Nephron (organoid): ENCODE data around the gene OSBP2.
A peak's percentile ranks its signal among the peaks of the same experiment; 100 is the strongest.

Experiments used
- H3K27ac Mint-ChIP-seq, 3 experiments: 2 replicates each; pipeline ENCODE4 v1.8.0; 2020; ENCODE audit warnings: mixed read lengths in 3 of 3, mild to moderate bottlenecking in 2 of 3, moderate library complexity in 1 of 3
- H3K27me3 Mint-ChIP-seq: 2 replicates; pipeline ENCODE4 v1.8.0; 2021; ENCODE audit warnings: low read depth, mild to moderate bottlenecking, moderate library complexity, mixed read lengths
- H3K36me3 Mint-ChIP-seq: 2 replicates; pipeline ENCODE4 v1.8.0; 2020; ENCODE audit warnings: low read depth, mixed read lengths
- H3K4me1 Mint-ChIP-seq: 2 replicates; pipeline ENCODE4 v1.8.0; 2020; ENCODE audit warnings: mixed read lengths
- H3K4me3 Mint-ChIP-seq, 3 experiments: 2 replicates each; pipeline ENCODE4 v1.8.0; 2020; ENCODE audit warnings: mild to moderate bottlenecking in 3 of 3, mixed read lengths in 3 of 3, moderate library complexity in 2 of 3
- H3K9me3 Mint-ChIP-seq: 2 replicates; pipeline ENCODE4 v1.8.0; 2020; ENCODE audit warnings: mixed read lengths
- CTCF ChIP-seq, 3 experiments: fragments of 200-600 bp; sonication (generic); IDR thresholded peaks; one replicate each; pipeline ENCODE4 v1.5.0; 2021; ENCODE audit warnings: antibody characterized with exemption in 3 of 3; ENCODE audit not compliant: unreplicated experiment in 3 of 3

The OSBP2 gene

GRCh38 chr22:30694640-30695350 is at the start of gene OSBP2:
Gene OSBP2 (plus strand): TSS chr22:30694874. CDS start chr22:30694910, 36 bp downstream.
- H3K27ac Mint-ChIP-seq, result peak within 1 kb of the TSS; percentile 77 to 89 (median 87)
- H3K4me3 Mint-ChIP-seq, result peak within 1 kb of the TSS; percentile 90 to 93 (median 91)
- peaks cover 2% of the 10 kb centered on the region for H3K9me3 Mint-ChIP-seq
- no peak for TF ChIP-seq CTCF (IDR thresholded peaks at IDR 0.05; ENCODE audit: unreplicated experiment in 3 of 3)
- peaks cover 7% of the 10 kb centered on the region for H3K4me1 Mint-ChIP-seq
- peaks cover 29% of the 10 kb centered on the region for H3K27me3 Mint-ChIP-seq
- H3K36me3 Mint-ChIP-seq, result no peaks in the 10 kb centered on the region

GRCh38 chr22:30646518-30647160 is 48.0 kb upstream of the OSBP2 start:
- peaks cover 9% of the 10 kb centered on the region for H3K27me3 Mint-ChIP-seq
- peaks cover 7% of the 10 kb centered on the region for H3K4me1 Mint-ChIP-seq
- no peak overlapping the region for H3K27ac Mint-ChIP-seq
- no peaks in the 10 kb centered on the region for H3K9me3 Mint-ChIP-seq
- no peaks in the 10 kb centered on the region for H3K36me3 Mint-ChIP-seq
- no peak for TF ChIP-seq CTCF (IDR thresholded peaks at IDR 0.05; ENCODE audit: unreplicated experiment in 3 of 3)
- no peak overlapping the region for H3K4me3 Mint-ChIP-seq

- TF ChIP-seq CTCF (IDR thresholded peaks at IDR 0.05; ENCODE audit: unreplicated experiment in 3 of 3), result no peak
- Mint-ChIP-seq H3K9me3 (no peaks in the 10 kb centered on the region), H3K4me3 (no peak overlapping the region), H3K4me1 (peaks cover 7% of the 10 kb centered on the region), H3K36me3 (no peaks in the 10 kb centered on the region), H3K27me3 (peaks cover 10% of the 10 kb centered on the region), H3K27ac (no peak overlapping the region)
These were observed 47.1 kb upstream of the OSBP2 start for GRCh38 chr22:30647536-30647935.

- no peak for TF ChIP-seq CTCF (IDR thresholded peaks at IDR 0.05; ENCODE audit: unreplicated experiment in 3 of 3)
These were observed 45.8 kb upstream of the OSBP2 start for GRCh38 chr22:30648825-30649224.

GRCh38 chr22:30649430-30650007 is 45.2 kb upstream of the OSBP2 start:
- peaks cover 6% of the 10 kb centered on the region for H3K27me3 Mint-ChIP-seq
- no peak for TF ChIP-seq CTCF (IDR thresholded peaks at IDR 0.05; ENCODE audit: unreplicated experiment in 3 of 3)
- H3K36me3 Mint-ChIP-seq, result peaks cover 4% of the 10 kb centered on the region
- no peaks in the 10 kb centered on the region for H3K9me3 Mint-ChIP-seq
- no peak overlapping the region for H3K4me3 Mint-ChIP-seq
- H3K27ac Mint-ChIP-seq, result no peak overlapping the region
- no peaks in the 10 kb centered on the region for H3K4me1 Mint-ChIP-seq

More at GRCh38 chr22:30648825-30649224, 45.8 kb upstream of the OSBP2 start:
- Mint-ChIP-seq H3K4me1 (no peaks in the 10 kb centered on the region), H3K27ac (no peak overlapping the region), H3K9me3 (no peaks in the 10 kb centered on the region), H3K4me3 (no peak overlapping the region), H3K36me3 (no peaks in the 10 kb centered on the region), H3K27me3 (peaks cover 9% of the 10 kb centered on the region)
